ENCODE measurements around the gene RASSF5.
"Not testable (repeated sequence)": the region's sequence is repeated elsewhere in the genome, so short reads cannot be mapped to it uniquely, and the experiment has no call there.

The RASSF5 gene

DNA sequence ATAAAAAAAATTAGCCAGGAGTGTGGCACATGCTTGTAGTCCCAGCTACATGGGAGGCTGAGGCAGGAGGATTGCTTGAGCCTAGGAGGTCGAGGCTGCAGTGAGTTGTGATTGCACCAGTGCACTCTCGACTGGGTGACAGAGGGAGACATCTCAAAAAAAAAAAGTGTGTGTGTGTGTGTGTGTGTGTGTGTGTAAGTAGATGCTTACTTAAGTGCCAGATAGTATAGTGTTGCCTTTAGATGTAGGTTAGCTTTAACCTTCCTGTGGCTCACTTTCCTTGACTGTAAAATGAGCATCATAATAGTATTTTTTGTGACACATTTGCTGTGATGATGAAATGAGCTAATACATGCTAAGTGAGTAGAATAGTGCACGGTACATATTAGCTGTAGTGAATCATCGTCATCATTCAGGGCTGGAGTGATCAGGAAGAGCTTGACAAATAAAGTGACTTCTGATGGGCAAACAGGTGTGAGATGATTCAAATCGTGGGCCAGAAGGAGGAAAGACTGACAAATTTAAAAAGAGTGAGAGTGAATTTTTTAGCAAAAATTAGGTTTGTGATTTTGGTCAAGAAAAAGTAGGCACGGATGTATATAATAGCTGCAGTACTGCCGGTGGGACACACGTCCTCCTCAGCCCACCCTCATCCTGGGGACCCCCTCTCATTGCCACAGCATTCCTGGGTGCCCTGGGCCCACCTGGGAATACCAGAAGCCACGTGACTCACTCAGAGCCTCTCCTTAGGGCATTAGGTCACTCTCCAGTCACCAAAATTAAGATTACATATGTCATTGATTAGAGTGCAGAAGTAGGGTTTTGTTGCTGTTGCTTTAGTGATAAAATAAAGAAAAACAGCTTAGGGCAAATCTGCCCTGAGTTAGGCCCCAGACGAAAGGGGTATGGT lies 71.0 kb downstream of the RASSF5 start:
- DNase-seq (ENCODE audit: low read depth, low spot score), result no peak
- H3K4me3 ChIP-seq (ENCODE audit: low read length), result no peak overlapping the region

DNA sequence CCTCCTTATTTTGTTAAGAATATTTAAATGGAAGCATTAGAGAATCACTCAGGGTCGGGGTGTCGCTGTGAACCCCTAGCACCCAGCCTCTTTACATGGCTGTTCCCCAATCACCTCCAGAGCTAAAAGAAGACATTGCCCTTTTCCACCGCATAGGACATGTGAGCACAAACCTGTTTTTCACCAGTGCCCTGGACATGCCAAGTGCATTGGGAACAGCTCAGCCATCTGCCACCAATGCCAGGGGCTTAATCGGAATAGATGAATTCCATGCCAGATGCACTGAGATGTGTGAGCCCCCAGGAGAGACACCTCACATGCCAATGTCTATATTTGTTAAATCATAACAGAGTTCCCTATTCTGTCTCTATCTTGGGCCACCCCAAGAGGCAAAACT lies 71.6 kb downstream of the RASSF5 start:
- H3K4me3 ChIP-seq (ENCODE audit: low read length), result no peak overlapping the region
- DNase-seq (ENCODE audit: low read depth, low spot score), result no peak

GRCh38 chr1:206579747-206580437 lies 72.6 kb downstream of the RASSF5 start:
- peak; percentile 90 for DNase-seq (ENCODE audit: low read depth, low spot score)
- peak overlapping the region; percentile 7 for H3K4me3 ChIP-seq (ENCODE audit: low read length)

GRCh38 chr1:206580438-206581113 lies 73.2 kb downstream of the RASSF5 start:
- no peak for DNase-seq (ENCODE audit: low read depth, low spot score)
- no peak overlapping the region for H3K4me3 ChIP-seq (ENCODE audit: low read length)

GRCh38 chr1:206581114-206581497 lies 73.8 kb downstream of the RASSF5 start:
- H3K4me3 ChIP-seq (ENCODE audit: low read length); DNase-seq (ENCODE audit: low read depth, low spot score): not testable (repeated sequence)

DNA sequence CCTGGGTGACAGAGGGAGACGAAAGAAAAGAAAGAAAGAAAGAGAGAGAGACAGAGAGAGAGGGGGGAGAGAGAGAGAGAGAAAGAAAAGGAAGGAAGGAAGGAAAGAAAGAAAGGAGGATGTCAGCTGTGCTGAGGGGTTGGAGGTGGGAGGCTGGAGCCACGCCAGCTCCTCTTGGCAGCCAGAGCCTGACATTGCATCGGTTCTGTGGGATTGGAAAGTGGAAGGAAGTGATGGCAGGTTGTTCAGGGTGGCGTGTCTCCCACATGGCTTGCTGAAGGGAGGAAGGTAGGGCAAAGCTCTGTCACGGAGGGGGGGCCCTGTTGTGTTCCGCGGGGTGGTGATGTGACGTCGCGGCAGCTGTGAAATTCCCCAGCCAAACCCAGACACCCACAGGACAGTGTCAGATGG lies 74.2 kb downstream of the RASSF5 start:
- no peak overlapping the region for H3K4me3 ChIP-seq (ENCODE audit: low read length)
- no peak for DNase-seq (ENCODE audit: low read depth, low spot score)

DNA sequence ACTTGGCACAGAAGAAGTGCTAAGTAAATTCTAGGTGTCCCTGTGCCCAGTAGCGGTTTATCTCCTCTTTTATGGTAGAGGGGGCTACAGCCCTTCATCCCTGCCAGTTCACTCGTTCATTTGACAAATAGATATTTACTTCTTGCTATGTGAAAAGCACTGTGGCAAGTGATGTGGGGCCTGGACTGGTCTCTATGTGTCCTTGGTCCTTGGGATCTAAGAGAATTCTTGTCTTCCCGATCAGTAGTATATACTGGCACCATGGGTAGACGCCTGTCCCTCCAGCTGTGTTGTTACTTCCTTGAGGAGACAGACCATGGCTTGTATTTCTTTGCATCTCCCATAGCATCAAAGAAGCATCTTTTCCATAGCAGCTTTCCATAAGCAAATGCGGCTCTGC lies 75.2 kb downstream of the RASSF5 start:
- no peak for DNase-seq (ENCODE audit: low read depth, low spot score)
- no peak overlapping the region for H3K4me3 ChIP-seq (ENCODE audit: low read length)

DNA sequence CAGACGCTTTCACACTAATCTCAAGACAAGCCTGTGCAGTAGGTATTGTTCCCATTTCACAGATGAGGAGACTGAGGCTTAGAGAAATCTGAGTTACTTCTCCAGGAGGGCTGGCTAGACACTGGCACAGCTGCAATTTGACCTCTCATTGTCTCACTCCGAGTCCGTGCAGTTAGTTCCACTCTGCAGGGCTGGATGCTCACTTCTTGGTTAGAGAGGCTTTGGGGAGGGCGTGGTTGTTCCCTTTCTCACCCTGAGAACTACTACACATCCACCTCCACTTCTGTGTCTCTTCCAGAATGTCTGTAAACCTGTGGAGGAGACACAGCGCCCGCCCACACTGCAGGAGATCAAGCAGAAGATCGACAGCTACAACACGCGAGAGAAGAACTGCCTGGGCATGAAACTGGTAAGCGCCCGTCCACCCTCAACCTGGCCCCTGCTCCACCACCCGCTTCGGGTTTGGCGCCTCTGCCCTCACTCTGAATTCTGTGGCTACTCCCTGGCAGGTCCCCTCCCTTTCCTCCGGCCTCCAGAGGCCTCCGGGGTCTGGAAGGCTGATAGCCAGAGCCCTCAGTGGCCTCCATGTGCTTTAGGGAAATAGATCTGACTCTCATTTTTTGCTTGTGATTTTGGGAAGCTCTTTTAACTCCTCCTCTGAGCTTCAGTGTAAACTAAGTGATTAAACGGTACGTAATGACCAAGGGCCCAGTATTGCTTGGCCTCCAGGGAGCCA lies 75.8 kb downstream of the RASSF5 start:
- DNase-seq (ENCODE audit: low read depth, low spot score), result no peak
- H3K4me3 ChIP-seq (ENCODE audit: low read length), result no peak overlapping the region

GRCh38 chr1:206583707-206584648 lies 76.6 kb downstream of the RASSF5 start:
- peak; percentile 64 for DNase-seq (ENCODE audit: low read depth, low spot score)
- no peak overlapping the region for H3K4me3 ChIP-seq (ENCODE audit: low read length)

DNA sequence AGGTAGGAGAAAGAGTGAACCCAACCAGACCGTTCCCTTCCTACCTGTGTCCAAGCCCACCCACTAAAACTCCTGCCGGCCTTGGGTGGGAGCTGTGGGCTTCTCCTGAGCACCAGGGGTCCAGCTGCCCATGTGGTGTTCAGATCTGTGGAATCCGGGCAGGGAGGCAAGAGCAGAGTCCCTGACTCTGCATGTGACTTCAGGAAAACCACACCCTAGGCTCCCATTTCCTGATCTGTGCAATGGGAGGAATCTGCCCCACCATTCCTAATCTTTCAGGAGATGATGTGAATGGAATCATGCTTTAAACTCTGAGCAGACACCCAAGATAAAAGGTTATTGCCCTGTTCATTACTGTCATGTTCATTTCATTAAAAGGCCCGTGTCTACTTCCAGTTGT lies 77.4 kb downstream of the RASSF5 start:
- no peak overlapping the region for H3K4me3 ChIP-seq (ENCODE audit: low read length)
- DNase-seq (ENCODE audit: low read depth, low spot score), result no peak

DNA sequence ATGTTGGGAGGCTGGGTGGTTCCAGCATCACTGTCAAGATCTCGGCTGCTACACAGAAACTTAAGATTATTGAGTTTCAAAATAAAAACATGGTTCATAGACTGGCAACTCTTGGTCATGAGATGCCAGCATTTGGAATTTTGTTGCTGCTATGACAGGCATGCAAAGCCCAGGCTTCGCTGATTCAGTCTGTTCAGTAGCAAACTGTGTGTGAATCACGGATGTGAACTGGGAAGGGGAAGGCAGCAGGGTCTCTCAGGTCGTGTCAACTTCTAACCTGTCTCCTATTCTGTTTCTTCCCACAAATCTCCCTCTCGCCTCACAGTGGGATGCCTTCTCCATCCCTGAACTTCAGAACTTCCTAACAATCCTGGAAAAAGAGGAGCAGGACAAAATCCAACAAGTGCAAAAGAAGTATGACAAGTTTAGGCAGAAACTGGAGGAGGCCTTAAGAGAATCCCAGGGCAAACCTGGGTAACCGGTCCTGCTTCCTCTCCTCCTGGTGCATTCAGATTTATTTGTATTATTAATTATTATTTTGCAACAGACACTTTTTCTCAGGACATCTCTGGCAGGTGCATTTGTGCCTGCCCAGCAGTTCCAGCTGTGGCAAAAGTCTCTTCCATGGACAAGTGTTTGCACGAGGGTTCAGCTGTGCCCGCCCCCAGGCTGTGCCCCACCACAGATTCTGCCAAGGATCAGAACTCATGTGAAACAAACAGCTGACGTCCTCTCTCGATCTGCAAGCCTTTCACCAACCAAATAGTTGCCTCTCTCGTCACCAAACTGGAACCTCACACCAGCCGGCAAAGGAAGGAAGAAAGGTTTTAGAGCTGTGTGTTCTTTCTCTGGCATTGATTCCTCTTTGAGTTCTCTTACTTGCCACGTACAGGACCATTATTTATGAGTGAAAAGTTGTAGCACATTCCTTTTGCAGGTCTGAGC lies 79.4 kb downstream of the RASSF5 start:
- H3K4me3 ChIP-seq (ENCODE audit: low read length), result no peak overlapping the region
- DNase-seq (ENCODE audit: low read depth, low spot score), result no peak

DNA sequence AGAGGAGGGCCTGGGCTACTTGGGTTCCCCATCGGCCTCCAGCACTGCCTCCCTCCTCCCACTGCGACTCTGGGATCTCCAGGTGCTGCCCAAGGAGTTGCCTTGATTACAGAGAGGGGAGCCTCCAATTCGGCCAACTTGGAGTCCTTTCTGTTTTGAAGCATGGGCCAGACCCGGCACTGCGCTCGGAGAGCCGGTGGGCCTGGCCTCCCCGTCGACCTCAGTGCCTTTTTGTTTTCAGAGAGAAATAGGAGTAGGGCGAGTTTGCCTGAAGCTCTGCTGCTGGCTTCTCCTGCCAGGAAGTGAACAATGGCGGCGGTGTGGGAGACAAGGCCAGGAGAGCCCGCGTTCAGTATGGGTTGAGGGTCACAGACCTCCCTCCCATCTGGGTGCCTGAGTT lies 80.6 kb downstream of the RASSF5 start:
- H3K4me3 ChIP-seq (ENCODE audit: low read length), result no peak overlapping the region
- DNase-seq (ENCODE audit: low read depth, low spot score), result no peak

DNA sequence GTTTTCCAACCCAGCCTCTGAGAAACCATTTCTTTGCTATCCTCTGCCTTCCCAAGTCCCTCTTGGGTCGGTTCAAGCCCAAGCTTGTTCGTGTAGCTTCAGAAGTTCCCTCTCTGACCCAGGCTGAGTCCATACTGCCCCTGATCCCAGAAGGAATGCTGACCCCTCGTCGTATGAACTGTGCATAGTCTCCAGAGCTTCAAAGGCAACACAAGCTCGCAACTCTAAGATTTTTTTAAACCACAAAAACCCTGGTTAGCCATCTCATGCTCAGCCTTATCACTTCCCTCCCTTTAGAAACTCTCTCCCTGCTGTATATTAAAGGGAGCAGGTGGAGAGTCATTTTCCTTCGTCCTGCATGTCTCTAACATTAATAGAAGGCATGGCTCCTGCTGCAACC lies 81.2 kb downstream of the RASSF5 start:
- no peak for DNase-seq (ENCODE audit: low read depth, low spot score)
- H3K4me3 ChIP-seq (ENCODE audit: low read length), result no peak overlapping the region

GRCh38 chr1:206589206-206589605 lies 81.9 kb downstream of the RASSF5 start:
- no peak overlapping the region for H3K4me3 ChIP-seq (ENCODE audit: low read length)
- no peak for DNase-seq (ENCODE audit: low read depth, low spot score)

- no peak for DNase-seq (ENCODE audit: low read depth, low spot score)
- no peak overlapping the region for H3K4me3 ChIP-seq (ENCODE audit: low read length)
Measured at GRCh38 chr1:206590025-206590758, 82.9 kb downstream of the RASSF5 start.

GRCh38 chr1:206591226-206591625 lies 83.9 kb downstream of the RASSF5 start:
- DNase-seq (ENCODE audit: low read depth, low spot score), result no peak
- no peak overlapping the region for H3K4me3 ChIP-seq (ENCODE audit: low read length)

DNA sequence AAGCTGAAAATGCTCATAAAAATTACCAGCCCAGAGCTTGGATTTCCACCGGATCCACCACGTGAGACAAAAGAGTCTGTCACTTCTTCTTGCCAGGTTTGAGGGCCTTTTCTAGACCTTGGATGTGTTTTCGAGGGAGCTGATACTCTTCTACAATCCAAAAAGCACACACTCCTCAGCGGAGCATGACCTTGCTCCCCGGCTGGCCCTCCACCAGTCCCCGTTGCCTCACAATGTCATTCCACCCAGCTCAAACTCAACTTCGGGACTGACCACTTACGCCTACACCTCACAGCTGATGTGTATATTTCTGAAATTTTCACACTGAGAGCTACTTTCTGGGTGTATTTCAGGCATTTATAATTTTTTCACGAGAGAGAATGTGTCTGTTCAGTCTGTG lies 84.4 kb downstream of the RASSF5 start:
- no peak overlapping the region for H3K4me3 ChIP-seq (ENCODE audit: low read length)
- no peak for DNase-seq (ENCODE audit: low read depth, low spot score)

Measured in Jurkat, Clone E6-1 (cell line).